Mucosa of stomach (tissue), 1 donor: ENCODE data around the gene FEM1B.

Experiments used
- H3K27me3 ChIP-seq: one replicate; pipeline ENCODE4 v1.7.0; 2013; ENCODE audit warnings: mild to moderate bottlenecking, low read length; ENCODE audit not compliant: control insufficient read depth, insufficient read depth
- H3K36me3 ChIP-seq: one replicate; pipeline ENCODE4 v1.7.0; 2013; ENCODE audit warnings: low read length; ENCODE audit not compliant: control insufficient read depth, insufficient read depth
- H3K4me1 ChIP-seq: one replicate; pipeline ENCODE4 v1.7.0; 2013; ENCODE audit warnings: mild to moderate bottlenecking, low read length; ENCODE audit not compliant: control insufficient read depth, insufficient read depth
- H3K4me3 ChIP-seq: one replicate; pipeline ENCODE4 v1.7.0; 2013; ENCODE audit warnings: low read length
- H3K9ac ChIP-seq: one replicate; pipeline ENCODE4 v1.7.0; 2013; ENCODE audit warnings: mild to moderate bottlenecking, low read length, moderate library complexity
- H3K9me3 ChIP-seq: one replicate; pipeline ENCODE4 v1.7.0; 2013; ENCODE audit warnings: mild to moderate bottlenecking, low read length, moderate library complexity; ENCODE audit not compliant: control insufficient read depth
- donor health status: Pancreatic carcinoma.

The FEM1B gene

DNA sequence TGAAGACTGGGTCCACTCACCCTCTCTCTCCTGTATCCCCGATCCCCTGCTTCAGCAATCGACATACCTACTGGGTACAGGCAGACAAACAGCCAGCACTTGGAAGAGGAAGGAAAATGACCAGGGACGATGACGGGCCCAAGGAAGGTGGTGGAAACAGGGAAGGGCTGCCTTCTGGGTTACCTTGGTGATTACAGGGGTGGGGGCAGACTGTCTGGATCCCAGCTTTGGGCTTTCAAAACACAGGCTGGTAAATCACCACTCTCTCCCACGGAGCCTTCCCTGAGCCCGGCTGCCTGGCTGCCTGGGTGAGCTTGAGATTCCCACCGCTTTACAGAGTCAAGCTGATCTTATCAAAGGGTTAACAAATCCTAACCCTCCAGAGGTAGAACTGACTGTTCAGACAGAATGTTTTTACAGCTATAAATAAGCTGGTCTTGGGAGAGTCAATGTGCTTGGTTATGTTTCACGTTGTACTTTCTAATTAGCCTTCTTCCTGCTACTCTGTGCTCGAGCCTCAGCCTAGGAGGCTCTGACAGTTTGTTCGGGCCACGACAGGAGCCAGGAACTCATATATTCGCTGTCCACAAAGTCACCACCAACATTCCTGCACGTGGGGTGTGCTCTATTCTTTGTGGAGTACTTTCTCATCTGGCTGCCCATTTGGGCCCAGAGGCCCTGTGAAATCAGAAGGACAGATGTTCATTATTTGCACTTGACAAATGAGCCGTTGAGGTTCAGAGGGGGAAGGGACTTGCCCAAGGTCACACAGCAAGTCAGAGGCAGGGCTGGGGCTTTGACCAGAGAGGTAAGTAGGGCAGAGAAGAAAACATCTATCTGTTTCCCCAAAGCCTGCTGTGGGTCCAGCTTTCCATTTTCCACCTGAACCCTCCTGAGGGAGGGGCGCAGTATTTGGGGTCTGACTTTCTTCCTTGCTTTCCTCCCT, 63.5 kb downstream of the FEM1B start:
- no peak overlapping the region for H3K9ac ChIP-seq

GRCh38 chr15:68341760-68342725, 64.5 kb downstream of the FEM1B start:
- no peaks in the 10 kb centered on the region for H3K36me3 ChIP-seq
- no peaks in the 10 kb centered on the region for H3K27me3 ChIP-seq
- no peaks in the 10 kb centered on the region for H3K9me3 ChIP-seq
- H3K9ac ChIP-seq = no peak overlapping the region
- H3K4me1 ChIP-seq = no peaks in the 10 kb centered on the region
- no peak overlapping the region for H3K4me3 ChIP-seq

More for the DNA sequence above, 63.5 kb downstream of the FEM1B start:
- no peaks in the 10 kb centered on the region for H3K27me3 ChIP-seq
- no peaks in the 10 kb centered on the region for H3K36me3 ChIP-seq
- H3K9me3 ChIP-seq = no peaks in the 10 kb centered on the region
- no peak overlapping the region for H3K4me3 ChIP-seq
- H3K4me1 ChIP-seq = no peaks in the 10 kb centered on the region

DNA sequence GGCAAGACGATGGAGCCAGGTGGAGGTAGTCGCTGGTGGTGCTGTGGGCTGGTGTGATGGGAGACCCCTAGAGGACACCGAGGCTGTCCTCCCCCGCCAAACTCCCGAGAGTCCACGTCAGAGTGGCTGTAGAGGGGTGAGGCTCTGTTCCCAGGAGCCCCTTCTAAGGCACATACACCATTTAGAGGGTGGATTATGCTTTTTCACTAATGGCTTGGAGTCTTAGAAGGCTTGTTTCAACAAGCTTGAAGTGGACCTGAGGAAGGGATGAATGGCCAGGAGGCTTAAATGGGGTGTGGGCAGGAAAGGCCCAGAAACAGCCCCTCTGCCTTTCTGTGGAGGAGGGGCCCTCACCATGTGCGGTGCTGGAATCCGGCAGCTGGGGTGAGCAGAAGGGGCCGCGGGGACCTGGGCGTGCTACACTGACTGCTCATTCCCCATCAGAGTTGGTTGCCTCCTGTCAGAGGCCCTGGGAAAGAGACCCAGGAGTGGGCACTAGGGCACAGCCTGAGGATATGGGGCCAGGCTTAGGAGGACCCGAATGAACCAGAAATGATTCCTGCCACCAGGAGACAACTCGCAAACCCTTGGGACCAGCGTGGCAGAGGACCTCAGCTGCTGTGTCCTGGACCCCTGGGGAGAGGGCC, 66.2 kb downstream of the FEM1B start:
- no peak overlapping the region for H3K4me3 ChIP-seq
- no peaks in the 10 kb centered on the region for H3K9me3 ChIP-seq
- no peaks in the 10 kb centered on the region for H3K27me3 ChIP-seq
- H3K9ac ChIP-seq = no peak overlapping the region
- no peaks in the 10 kb centered on the region for H3K4me1 ChIP-seq
- H3K36me3 ChIP-seq = no peaks in the 10 kb centered on the region

- Histone ChIP-seq H3K9ac (no peak overlapping the region), H3K4me3 (no peak overlapping the region), H3K36me3 (no peaks in the 10 kb centered on the region), H3K27me3 (no peaks in the 10 kb centered on the region), H3K4me1 (no peaks in the 10 kb centered on the region), H3K9me3 (no peaks in the 10 kb centered on the region)
Measured at GRCh38 chr15:68344600-68344999, 67.1 kb downstream of the FEM1B start.
